Kidney epithelial cell (primary cell): ENCODE results near the gene PHACTR2. TPM values are rescaled to one million over a fixed set of nuclear protein-coding genes. Genes with fewer than 3 reads are reported as not detected.
A peak's percentile ranks its signal among the peaks of the same experiment; 100 is the strongest.
"Not testable (repeated sequence)": the region's sequence is repeated elsewhere in the genome, so short reads cannot be mapped to it uniquely, and the experiment has no call there.

Experiments used
- DNase-seq: peaks from one replicate; pipeline ENCODE4 v3.0.0-alpha.2; 2010; ENCODE audit warnings: low read depth
- H3K27me3 ChIP-seq: 2 replicates; pipeline ENCODE4 v1.6.0; 2011; ENCODE audit warnings: low read length; ENCODE audit not compliant: control insufficient read depth, insufficient read depth
- H3K36me3 ChIP-seq: 2 replicates; pipeline ENCODE4 v1.5.1; 2011; ENCODE audit warnings: low read length; ENCODE audit not compliant: control insufficient read depth, insufficient read depth
- H3K4me3 ChIP-seq: 2 replicates; pipeline ENCODE4 v1.5.1; 2011; ENCODE audit warnings: low read depth, mild to moderate bottlenecking, control low read depth, low read length
- total RNA-seq: library from RNA; depleted of rRNA; stranded (reverse); fragments of >200 nt; gene quantifications from 2 replicates; pipeline ENCODE4 v1.2.3, GENCODE V29; 2015
- TF ChIP-seq, protein P1 (sequence below): IDR thresholded peaks from 2 replicates; pipeline ENCODE4 v1.5.1; 2011; ENCODE audit warnings: mild to moderate bottlenecking, moderate library complexity, low read length, control low read depth, inconsistent platforms; ENCODE audit not compliant: insufficient read depth, poor library complexity, severe bottlenecking

The PHACTR2 gene
- 19.6 and 29.4 TPM in 2 replicates for total RNA-seq

DNA sequence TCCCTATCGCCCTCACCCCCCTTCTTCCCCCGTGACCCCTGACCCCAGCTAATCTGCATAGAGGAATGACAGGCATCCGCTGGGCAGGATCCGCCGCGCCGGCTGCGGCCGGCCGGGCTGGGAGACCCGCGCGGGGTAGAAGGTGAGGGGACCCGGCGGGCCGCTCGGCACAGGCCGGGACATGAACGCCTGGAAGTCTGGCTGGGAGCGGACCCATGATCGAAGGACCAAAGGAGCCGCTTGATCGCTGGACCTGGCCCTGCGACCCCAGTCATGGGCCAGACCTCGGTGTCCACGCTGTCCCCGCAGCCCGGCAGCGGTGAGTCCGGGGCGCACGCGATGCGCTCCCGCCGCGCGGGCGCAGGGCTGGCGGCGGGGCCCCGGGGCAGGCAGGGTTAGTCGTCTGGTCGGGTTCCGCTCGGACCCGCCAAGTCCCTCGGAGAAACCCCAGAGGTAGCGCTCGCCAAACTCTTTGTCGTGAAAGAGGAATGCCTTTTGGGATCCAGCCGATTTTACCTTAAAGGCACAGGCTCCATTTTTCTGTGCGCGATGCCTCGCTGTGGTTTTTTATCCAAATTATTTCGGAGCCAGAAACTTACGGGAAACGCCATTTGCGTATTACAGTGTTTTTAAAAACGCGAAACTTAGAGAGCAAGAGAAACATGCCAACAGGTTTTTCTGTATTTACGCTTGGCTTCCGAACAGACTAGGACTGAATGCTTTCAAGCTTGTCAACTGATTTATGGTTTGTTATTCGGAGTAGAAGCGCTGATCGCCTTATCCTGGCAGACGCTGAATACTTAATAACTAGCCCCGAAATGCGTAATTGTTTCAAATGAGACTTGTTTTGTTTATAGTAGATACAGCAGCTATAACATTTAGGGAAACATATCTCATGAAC, at the start of gene PHACTR2:
Gene PHACTR2, plus strand, starts transcription at position 75 of the 901 bp plus-strand sequence. Its CDS starts 199 bp downstream, at position 274.
- TF ChIP-seq, protein P1, sequence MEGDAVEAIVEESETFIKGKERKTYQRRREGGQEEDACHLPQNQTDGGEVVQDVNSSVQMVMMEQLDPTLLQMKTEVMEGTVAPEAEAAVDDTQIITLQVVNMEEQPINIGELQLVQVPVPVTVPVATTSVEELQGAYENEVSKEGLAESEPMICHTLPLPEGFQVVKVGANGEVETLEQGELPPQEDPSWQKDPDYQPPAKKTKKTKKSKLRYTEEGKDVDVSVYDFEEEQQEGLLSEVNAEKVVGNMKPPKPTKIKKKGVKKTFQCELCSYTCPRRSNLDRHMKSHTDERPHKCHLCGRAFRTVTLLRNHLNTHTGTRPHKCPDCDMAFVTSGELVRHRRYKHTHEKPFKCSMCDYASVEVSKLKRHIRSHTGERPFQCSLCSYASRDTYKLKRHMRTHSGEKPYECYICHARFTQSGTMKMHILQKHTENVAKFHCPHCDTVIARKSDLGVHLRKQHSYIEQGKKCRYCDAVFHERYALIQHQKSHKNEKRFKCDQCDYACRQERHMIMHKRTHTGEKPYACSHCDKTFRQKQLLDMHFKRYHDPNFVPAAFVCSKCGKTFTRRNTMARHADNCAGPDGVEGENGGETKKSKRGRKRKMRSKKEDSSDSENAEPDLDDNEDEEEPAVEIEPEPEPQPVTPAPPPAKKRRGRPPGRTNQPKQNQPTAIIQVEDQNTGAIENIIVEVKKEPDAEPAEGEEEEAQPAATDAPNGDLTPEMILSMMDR, result no peak
- Histone ChIP-seq H3K27me3 (no peaks in the 10 kb centered on the region), H3K36me3 (no peaks in the 10 kb centered on the region), H3K4me3 (peak within 1 kb of the TSS; percentile 66)
- no peak for DNase-seq

DNA sequence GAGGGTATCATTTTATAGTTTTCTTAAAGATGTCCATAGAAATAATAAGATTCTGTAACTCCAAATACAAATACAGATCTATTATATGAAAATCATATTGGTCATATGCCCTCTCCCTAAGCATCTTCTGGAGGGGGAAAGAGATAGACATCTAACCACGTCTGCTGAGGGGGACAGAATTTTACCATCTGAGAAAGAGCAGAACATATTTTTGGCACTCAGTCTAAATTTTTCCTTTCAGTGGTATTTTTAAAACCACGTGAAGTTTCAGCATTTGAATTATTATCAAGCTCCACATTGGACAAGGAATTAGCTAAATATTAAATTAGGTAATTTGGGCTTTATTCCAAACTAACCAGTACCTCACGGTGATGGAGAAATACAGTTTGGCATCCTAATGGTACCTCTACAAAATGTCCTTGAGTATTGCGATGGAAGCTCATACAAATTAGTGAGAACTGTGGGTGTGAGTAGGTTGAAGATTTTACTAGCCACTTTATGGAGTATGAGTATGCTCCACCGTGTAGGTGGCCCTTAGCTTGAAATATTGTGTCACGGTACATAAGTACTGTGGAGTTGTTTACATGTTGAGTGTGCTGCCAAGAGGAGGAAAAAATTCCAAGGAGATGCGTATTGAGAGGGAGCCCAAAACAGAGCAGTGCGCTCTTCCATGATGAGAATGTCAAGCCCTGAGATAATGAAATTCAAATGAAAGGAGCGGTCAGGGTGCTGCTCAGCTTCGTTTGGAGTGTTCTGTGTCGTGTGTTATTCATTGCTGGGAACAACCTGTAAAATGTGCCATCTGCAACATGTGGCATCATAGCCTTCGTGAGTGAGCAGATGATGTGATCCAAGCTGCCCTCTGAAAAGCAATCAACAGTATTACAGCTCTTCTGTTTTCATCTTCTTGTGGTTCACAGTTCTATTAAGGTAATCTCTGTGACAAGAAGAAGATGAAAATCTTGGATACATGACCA, 48.4 kb upstream of the PHACTR2 start:
- TF ChIP-seq, protein P1, result no peak
- no peak for DNase-seq

DNA sequence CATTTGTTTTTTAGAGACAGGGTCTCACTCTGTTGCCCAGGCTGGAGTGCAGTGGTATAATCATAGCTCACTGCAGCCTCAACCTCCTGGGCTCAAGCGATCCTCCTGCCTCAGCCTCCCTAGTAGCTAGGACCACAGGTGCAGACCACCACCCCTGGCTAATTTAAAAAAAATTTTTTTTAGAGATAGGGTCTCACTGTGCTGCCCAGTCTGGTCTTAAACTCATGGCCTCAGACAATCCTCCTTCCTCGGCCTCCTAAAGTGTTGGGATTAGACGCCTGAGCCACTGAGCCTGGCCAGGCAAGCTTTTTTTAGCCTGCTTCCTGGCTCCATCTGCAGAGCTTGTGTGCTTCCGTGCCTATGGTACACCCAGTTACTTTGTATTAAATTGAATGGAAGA, 46.6 kb upstream of the PHACTR2 start:
- H3K36me3 ChIP-seq, H3K4me3 ChIP-seq, DNase-seq, H3K27me3 ChIP-seq: not testable (repeated sequence)

More for the DNA sequence above, 48.4 kb upstream of the PHACTR2 start:
- Histone ChIP-seq H3K4me3 (no peak overlapping the region), H3K27me3 (no peaks in the 10 kb centered on the region), H3K36me3 (no peaks in the 10 kb centered on the region)

DNA sequence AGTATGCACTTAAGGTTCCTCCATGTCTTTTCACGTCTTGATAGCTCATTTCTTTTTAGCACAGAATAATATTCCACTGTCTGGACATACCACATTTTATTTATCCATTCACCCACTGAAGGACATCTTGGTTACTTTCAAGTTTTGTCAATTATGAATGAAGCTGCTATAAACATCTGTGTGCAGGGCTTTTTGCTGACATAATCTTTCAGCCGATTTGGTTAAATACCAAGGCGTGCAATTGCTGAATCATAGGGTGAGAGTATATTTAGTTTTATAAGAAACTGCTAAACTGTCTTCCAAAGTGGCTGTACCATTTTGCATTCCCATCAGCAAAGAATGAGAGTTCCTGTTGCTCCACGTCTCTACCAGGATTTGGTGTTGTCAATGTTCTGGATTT, 44.9 kb upstream of the PHACTR2 start:
- Histone ChIP-seq H3K36me3 (no peaks in the 10 kb centered on the region), H3K4me3 (no peak overlapping the region), H3K27me3 (no peaks in the 10 kb centered on the region)
- DNase-seq, result no peak
- TF ChIP-seq, protein P1, result no peak

DNA sequence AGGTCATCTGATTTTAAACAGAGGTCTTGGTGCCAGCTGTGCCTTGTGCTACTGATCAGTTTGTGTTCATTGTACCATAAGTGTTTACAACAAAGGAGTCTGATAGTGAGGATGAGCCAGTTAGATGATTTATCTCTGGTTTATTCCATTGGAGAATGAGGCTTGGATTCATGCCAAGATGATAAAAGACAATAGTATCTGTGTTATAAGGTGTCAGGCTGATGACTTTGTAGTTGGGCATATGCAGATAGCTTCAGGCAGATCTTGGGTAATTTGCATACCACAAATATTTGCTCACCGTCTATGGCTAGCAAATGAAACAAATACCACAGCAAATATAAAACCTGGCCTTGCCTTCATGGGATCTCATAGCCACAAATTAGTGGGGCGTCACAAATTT, 43.3 kb upstream of the PHACTR2 start:
- TF ChIP-seq, protein P1, result no peak
- Histone ChIP-seq H3K27me3 (no peaks in the 10 kb centered on the region), H3K4me3 (no peak overlapping the region), H3K36me3 (no peaks in the 10 kb centered on the region)
- no peak for DNase-seq

DNA sequence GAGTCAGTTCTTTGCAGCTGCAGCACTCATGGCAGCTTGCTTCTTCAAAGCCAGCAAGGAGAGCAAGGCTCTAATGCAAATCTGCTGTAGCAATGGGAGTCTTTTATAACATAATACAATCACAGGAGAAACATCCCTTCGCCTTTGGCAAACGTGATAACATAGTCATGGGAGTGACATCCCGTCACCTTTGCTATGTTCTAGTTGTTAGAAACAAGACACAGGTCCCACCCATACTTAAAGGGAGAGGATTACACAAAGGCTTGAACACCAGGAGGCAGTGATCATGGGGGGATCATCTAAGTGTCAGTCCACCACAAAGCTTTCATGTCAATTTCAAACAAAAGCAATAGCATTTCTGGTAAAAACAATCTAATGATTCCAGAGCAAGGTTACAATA, 40.1 kb upstream of the PHACTR2 start:
- H3K36me3 ChIP-seq, result no peaks in the 10 kb centered on the region
- no peak for DNase-seq
- no peaks in the 10 kb centered on the region for H3K27me3 ChIP-seq
- H3K4me3 ChIP-seq, result no peak overlapping the region
- TF ChIP-seq, protein P1, result no peak
